Retinal pigment epithelial cell (primary cell): ENCODE measurements around the gene EXOC4.
"Not testable (repeated sequence)": the region's sequence is repeated elsewhere in the genome, so short reads cannot be mapped to it uniquely, and the experiment has no call there.

Experiments used
- DNase-seq: peaks from one replicate; pipeline ENCODE4 v3.0.0-alpha.2; 2010; ENCODE audit warnings: low read depth
- H3K4me3 ChIP-seq: 2 replicates; pipeline ENCODE4 v1.5.1; 2011; ENCODE audit warnings: mild to moderate bottlenecking, low read length, control low read depth, moderate library complexity
- CTCF ChIP-seq: conservative IDR thresholded peaks from 2 replicates; pipeline ENCODE4 v1.5.1; 2011; ENCODE audit warnings: low read depth, low read length, control low read depth, inconsistent platforms

EXOC4 gene

GRCh38 chr7:133252858-133253518 lies at the start of gene EXOC4:
Gene EXOC4 (plus strand): TSS chr7:133253078.
- no peak for TF ChIP-seq CTCF
- peak within 1 kb of the TSS; percentile 97 for H3K4me3 ChIP-seq
- DNase-seq: peak; percentile 91

GRCh38 chr7:133203490-133203889 lies 49.4 kb upstream of the EXOC4 start:
- no peak for TF ChIP-seq CTCF
- no peak overlapping the region for H3K4me3 ChIP-seq
- DNase-seq: no peak

- no peak for DNase-seq
- no peak overlapping the region for H3K4me3 ChIP-seq
- TF ChIP-seq CTCF: peak; percentile 39
These were observed 45.2 kb upstream of the EXOC4 start for GRCh38 chr7:133207687-133208086.

GRCh38 chr7:133210817-133211216 lies 42.1 kb upstream of the EXOC4 start:
- DNase-seq, H3K4me3 ChIP-seq: not testable (repeated sequence)

- H3K4me3 ChIP-seq, DNase-seq: not testable (repeated sequence)
These were observed 39.1 kb upstream of the EXOC4 start for GRCh38 chr7:133213772-133214171.

GRCh38 chr7:133217773-133218172 lies 35.1 kb upstream of the EXOC4 start:
- no peak for DNase-seq
- TF ChIP-seq CTCF: no peak
- H3K4me3 ChIP-seq: no peak overlapping the region

GRCh38 chr7:133230591-133231194 lies 22.2 kb upstream of the EXOC4 start:
- DNase-seq: no peak
- peak; percentile 78 for TF ChIP-seq CTCF
- no peak overlapping the region for H3K4me3 ChIP-seq

- DNase-seq: no peak
- no peak for TF ChIP-seq CTCF
- no peak overlapping the region for H3K4me3 ChIP-seq
These were observed 19.7 kb upstream of the EXOC4 start for GRCh38 chr7:133233142-133233541.
